GM18909 (cell line): ENCODE data around the gene ATPAF1.

Source experiments
- ATAC-seq: cut with Tn5 transposase; IDR thresholded peaks from one replicate; pipeline ENCODE4 v1.9.1; 2021; ENCODE audit warnings: mild to moderate bottlenecking; ENCODE audit not compliant: unreplicated experiment, poor library complexity

The ATPAF1 gene

GRCh38 chr1:46617833-46618232, 50.3 kb downstream of the ATPAF1 start:
- no peak for ATAC-seq

- no peak for ATAC-seq
These were observed 50.9 kb downstream of the ATPAF1 start for GRCh38 chr1:46617108-46617800.

GRCh38 chr1:46616277-46617107, 51.7 kb downstream of the ATPAF1 start, which contains the start of gene MOB3C:
TSS of gene MOB3C (minus strand) at chr1:46616811. CDS start at chr1:46613321, 3,490 bp downstream.
- peak; percentile 71 for ATAC-seq

- peak; percentile 6 for ATAC-seq
These were observed 52.4 kb downstream of the ATPAF1 start for GRCh38 chr1:46615735-46616134.

- no peak for ATAC-seq
These were observed 53.1 kb downstream of the ATPAF1 start for GRCh38 chr1:46615088-46615487.

GRCh38 chr1:46614604-46614984, 53.6 kb downstream of the ATPAF1 start:
- no peak for ATAC-seq

GRCh38 chr1:46613661-46614603, 54.2 kb downstream of the ATPAF1 start:
- ATAC-seq, result peak; percentile 52

GRCh38 chr1:46612937-46613660, 55.1 kb downstream of the ATPAF1 start:
- no peak for ATAC-seq

GRCh38 chr1:46611691-46612221, 56.4 kb downstream of the ATPAF1 start:
- ATAC-seq, result no peak

- no peak for ATAC-seq
These were observed 60.6 kb downstream of the ATPAF1 start for GRCh38 chr1:46607345-46608130.

GRCh38 chr1:46606255-46606965, 61.8 kb downstream of the ATPAF1 start:
- no peak for ATAC-seq

GRCh38 chr1:46605232-46605631, 62.9 kb downstream of the ATPAF1 start:
- ATAC-seq, result no peak

- ATAC-seq, result peak; percentile 97
These were observed 64.2 kb downstream of the ATPAF1 start, which contains the start of gene MKNK1 for GRCh38 chr1:46603858-46604549. TSS of gene MKNK1 (minus strand) at chr1:46604268. CDS start at chr1:46583327, 20,941 bp downstream.

GRCh38 chr1:46603481-46603857, 64.7 kb downstream of the ATPAF1 start:
- no peak for ATAC-seq

- ATAC-seq, result no peak
These were observed 66.7 kb downstream of the ATPAF1 start for GRCh38 chr1:46601257-46602007.

GRCh38 chr1:46599059-46599970, 68.8 kb downstream of the ATPAF1 start:
- no peak for ATAC-seq
